K562 (cell line): ENCODE results near the gene ANKRD10. TPM values are rescaled to one million over a fixed set of nuclear protein-coding genes. Genes with fewer than 3 reads are reported as not detected.

Experiments
- AFF4 ChIP-seq: sonication (generic); formaldehyde crosslinking; IDR thresholded peaks from 2 replicates; pipeline ENCODE4 v1.8.0; 2023; ENCODE audit warnings: mild to moderate bottlenecking, missing genetic modification reagents
- CREB1 ChIP-seq, 2 experiments: sonication (generic) in 1 of 2; formaldehyde crosslinking in 1 of 2; IDR thresholded peaks; 2 replicates each; pipeline versions ENCODE4 v1.6.1 to v1.8.0; 2012 to 2022; ENCODE audit warnings: inconsistent platforms in 1 of 2, mild to moderate bottlenecking in 1 of 2, missing genetic modification reagents in 1 of 2, moderate library complexity in 1 of 2
- CREM ChIP-seq: IDR thresholded peaks from 2 replicates; pipeline ENCODE4 v1.6.1; 2014; ENCODE audit warnings: antibody characterized with exemption, low read depth
- DLX4 ChIP-seq: fragments of 250-450 bp; sonication (Bioruptor Pico); IDR thresholded peaks from 2 replicates; pipeline ENCODE4 v1.6.1; 2021; ENCODE audit warnings: mild to moderate bottlenecking
- E2F6 ChIP-seq, 2 experiments: IDR thresholded peaks; 2 replicates each; pipeline ENCODE4 v1.6.1; 2011; ENCODE audit warnings: borderline replicate concordance in 1 of 2, control low read depth in 1 of 2, low read depth in 1 of 2, low read length in 1 of 2, mild to moderate bottlenecking in 1 of 2, mixed read lengths in 1 of 2, moderate library complexity in 1 of 2; ENCODE audit not compliant: insufficient read depth in 1 of 2, insufficient read length in 1 of 2, poor library complexity in 1 of 2, severe bottlenecking in 1 of 2; ENCODE audit errors: extremely low read depth in 1 of 2
- ELF4 ChIP-seq: fragments of 450-650 bp; formaldehyde crosslinking; IDR thresholded peaks from 2 replicates; pipeline ENCODE4 v1.4.0; 2022; ENCODE audit warnings: missing genetic modification characterization
- GABPA ChIP-seq: fragments of 200-800 bp; sonication (Bioruptor generic); conservative IDR thresholded peaks from 2 replicates; pipeline ENCODE4 v1.6.1; 2016; ENCODE audit warnings: low read depth, missing genetic modification characterization, missing compliant biosample characterization
- HDAC8 ChIP-seq: fragments of 450-650 bp; IDR thresholded peaks from 2 replicates; pipeline ENCODE4 v1.6.1; 2016; ENCODE audit warnings: mild to moderate bottlenecking, missing genetic modification characterization, moderate library complexity, missing compliant biosample characterization
- LCOR ChIP-seq: sonication (generic); formaldehyde crosslinking; IDR thresholded peaks from 2 replicates; pipeline ENCODE4 v1.8.0; 2022; ENCODE audit warnings: mild to moderate bottlenecking, missing genetic modification reagents
- MYNN ChIP-seq, 2 experiments: sonication (generic); formaldehyde crosslinking in 1 of 2; IDR thresholded peaks; 2 replicates each; pipeline versions ENCODE4 v1.5.0 to v1.6.1; 2016 to 2020; ENCODE audit warnings: antibody characterized with exemption in 1 of 2, missing genetic modification reagents in 1 of 2
- RAD51 ChIP-seq: fragments of 450-650 bp; IDR thresholded peaks from 2 replicates; pipeline ENCODE4 v1.7.1; 2016; ENCODE audit warnings: low read depth, mild to moderate bottlenecking, borderline replicate concordance
- TAF9B ChIP-seq: fragments of 450-650 bp; IDR thresholded peaks from 2 replicates; pipeline ENCODE4 v1.6.1; 2018; ENCODE audit warnings: mild to moderate bottlenecking; ENCODE audit not compliant: partially characterized antibody
- TEAD1 ChIP-seq, 2 experiments: fragments of 450-650 bp in 1 of 2; sonication (generic) in 1 of 2; formaldehyde crosslinking; IDR thresholded peaks; 2 replicates each; pipeline versions ENCODE4 v1.4.0 to v1.8.0; 2020 to 2022; ENCODE audit warnings: mild to moderate bottlenecking in 2 of 2, missing genetic modification reagents in 1 of 2
- YY1 ChIP-seq, 3 experiments: IDR thresholded peaks; 2 replicates each; pipeline ENCODE4 v1.6.1; 2011; ENCODE audit warnings: low read length in 2 of 3, mild to moderate bottlenecking in 2 of 3, moderate library complexity in 2 of 3, borderline replicate concordance in 1 of 3, control low read depth in 1 of 3, low read depth in 1 of 3; ENCODE audit not compliant: insufficient read depth in 3 of 3, insufficient replicate concordance in 2 of 3, control insufficient read depth in 1 of 3, insufficient read length in 1 of 3; ENCODE audit errors: extremely low read depth in 1 of 3
- ZNF184 ChIP-seq: sonication (generic); formaldehyde crosslinking; IDR thresholded peaks from 2 replicates; pipeline ENCODE4 v1.5.0; 2020; ENCODE audit warnings: missing genetic modification reagents
- polyA plus RNA-seq, 8 experiments: library from polyadenylated mRNA; depleted of rRNA in 4 of 8; stranded (reverse) in 5 of 8; unstranded in 3 of 8; fragments of >200 nt; fragmentation: Nextera tagmentation in 2 of 8; fragmentation: Illumina TruSeq in 1 of 8; extraction: Ambion mirVana in 2 of 8; extraction: Trizol in 1 of 8; gene quantifications; 2 replicates each; pipeline versions ENCODE4 v1.2.1 to v1.2.3, GENCODE V29; 2011 to 2014; ENCODE audit warnings: inconsistent platforms in 1 of 8, missing spikeins in 1 of 8
- total RNA-seq, 7 experiments: library from RNA; depleted of rRNA in 6 of 7; stranded (reverse); fragments of >200 nt in 6 of 7; fragmentation: Illumina TruSeq in 2 of 7; extraction: Trizol in 2 of 7; gene quantifications; 2 replicates each; pipeline versions ENCODE4 v1.2.1 to v1.2.3, GENCODE V29; 2011 to 2021; ENCODE audit warnings: low replicate concordance in 1 of 7
- TF ChIP-seq, protein P1 (sequence below): fragments of 250-450 bp; sonication (Bioruptor Pico); IDR thresholded peaks from 2 replicates; pipeline ENCODE4 v1.5.0; 2020; ENCODE audit warnings: mild to moderate bottlenecking, borderline replicate concordance

Gene ANKRD10
- total and polyA plus RNA-seq, 9 of the 15 experiments (the other 6 are each of a cell fraction or from before 2014, with no cell fraction given) = 21.7 to 183 (median 45.0) TPM

DNA sequence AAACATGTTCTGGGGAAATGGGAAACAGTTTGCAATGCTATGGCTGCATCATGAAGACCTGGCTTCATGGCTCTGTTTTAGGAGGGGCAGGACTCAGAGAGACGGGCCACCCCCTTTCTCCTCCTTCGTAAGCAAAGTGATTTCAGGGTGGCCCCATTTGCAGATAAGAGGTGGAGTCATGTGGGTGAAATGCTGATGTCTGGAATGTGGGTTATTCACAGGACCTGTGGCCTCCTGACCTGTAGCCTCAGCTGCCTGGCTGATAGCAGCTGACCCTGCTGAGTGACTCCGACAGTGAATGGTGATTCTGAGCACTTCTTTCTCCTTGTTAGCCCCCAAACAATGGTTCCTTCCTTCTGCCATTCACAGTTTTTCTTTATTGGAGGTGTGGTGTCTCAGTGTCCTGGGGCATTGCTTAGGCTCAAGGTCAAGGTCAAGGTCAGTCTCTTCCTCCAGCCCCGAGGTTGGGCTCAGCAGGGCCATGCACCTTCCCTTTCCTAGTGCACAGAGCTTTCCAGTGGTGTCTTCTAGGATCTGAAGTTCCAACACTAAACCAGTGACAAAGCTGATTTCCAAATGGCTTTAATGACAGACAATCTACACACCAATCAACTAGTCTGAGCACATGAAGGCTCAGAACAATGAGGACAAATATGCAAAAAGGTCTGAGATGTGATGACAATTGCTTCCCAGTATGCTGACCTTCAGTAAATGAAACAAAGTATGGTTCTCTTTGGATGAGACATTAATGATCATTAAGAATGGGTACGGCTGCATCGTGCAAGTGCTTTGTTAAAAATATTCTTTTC, 49.6 kb upstream of the ANKRD10 start (continued):
- TF ChIP-seq, protein P1, sequence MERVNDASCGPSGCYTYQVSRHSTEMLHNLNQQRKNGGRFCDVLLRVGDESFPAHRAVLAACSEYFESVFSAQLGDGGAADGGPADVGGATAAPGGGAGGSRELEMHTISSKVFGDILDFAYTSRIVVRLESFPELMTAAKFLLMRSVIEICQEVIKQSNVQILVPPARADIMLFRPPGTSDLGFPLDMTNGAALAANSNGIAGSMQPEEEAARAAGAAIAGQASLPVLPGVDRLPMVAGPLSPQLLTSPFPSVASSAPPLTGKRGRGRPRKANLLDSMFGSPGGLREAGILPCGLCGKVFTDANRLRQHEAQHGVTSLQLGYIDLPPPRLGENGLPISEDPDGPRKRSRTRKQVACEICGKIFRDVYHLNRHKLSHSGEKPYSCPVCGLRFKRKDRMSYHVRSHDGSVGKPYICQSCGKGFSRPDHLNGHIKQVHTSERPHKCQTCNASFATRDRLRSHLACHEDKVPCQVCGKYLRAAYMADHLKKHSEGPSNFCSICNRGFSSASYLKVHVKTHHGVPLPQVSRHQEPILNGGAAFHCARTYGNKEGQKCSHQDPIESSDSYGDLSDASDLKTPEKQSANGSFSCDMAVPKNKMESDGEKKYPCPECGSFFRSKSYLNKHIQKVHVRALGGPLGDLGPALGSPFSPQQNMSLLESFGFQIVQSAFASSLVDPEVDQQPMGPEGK (CRISPR knock-in tag) = no peak
- TF ChIP-seq ELF4 (no peak), TEAD1 (CRISPR knock-in tag; IDR thresholded peaks at IDR 0.05) (peak; percentile 92 to 98), YY1 (IDR thresholded peaks at IDR 0.05; ENCODE audit: borderline replicate concordance in 1 of 3, control insufficient read depth in 1 of 3, extremely low read depth in 1 of 3, insufficient read depth in 3 of 3, insufficient read length in 1 of 3, insufficient replicate concordance in 2 of 3, low read depth in 1 of 3, low read length in 2 of 3) (peak in 1 of 3 experiments; percentile 6), MYNN (IDR thresholded peaks at IDR 0.05) (peak; percentile 91), MYNN (CRISPR knock-in tag; IDR thresholded peaks at IDR 0.05) (no peak), DLX4 (CRISPR knock-in tag) (no peak), AFF4 (CRISPR knock-in tag) (0 out of 2 replicates have a peak, but pooled peaks have one; percentile 59), CREB1 (IDR thresholded peaks at IDR 0.05) (0 out of 2 replicates have a peak, but pooled peaks have one; percentile 17), CREB1 (CRISPR knock-in tag; IDR thresholded peaks at IDR 0.05) (no peak), RAD51 (peak; percentile 44; the same call in 1 of the 2 replicates), HDAC8 (tag) (no peak), E2F6 (IDR thresholded peaks at IDR 0.05; ENCODE audit: borderline replicate concordance in 1 of 2, extremely low read depth in 1 of 2, insufficient read depth in 1 of 2, insufficient read length in 1 of 2, low read depth in 1 of 2, low read length in 1 of 2, poor library complexity in 1 of 2, severe bottlenecking in 1 of 2) (no peak), LCOR (0 out of 2 replicates have a peak, but pooled peaks have one; percentile 19), CREM (peak; percentile 68), TAF9B (peak; percentile 95), GABPA (tag) (0 out of 2 replicates have a peak, but pooled peaks have one; percentile 21), ZNF184 (no peak)
